Measurements from ENCODE around the gene NFIX.

The NFIX gene

DNA sequence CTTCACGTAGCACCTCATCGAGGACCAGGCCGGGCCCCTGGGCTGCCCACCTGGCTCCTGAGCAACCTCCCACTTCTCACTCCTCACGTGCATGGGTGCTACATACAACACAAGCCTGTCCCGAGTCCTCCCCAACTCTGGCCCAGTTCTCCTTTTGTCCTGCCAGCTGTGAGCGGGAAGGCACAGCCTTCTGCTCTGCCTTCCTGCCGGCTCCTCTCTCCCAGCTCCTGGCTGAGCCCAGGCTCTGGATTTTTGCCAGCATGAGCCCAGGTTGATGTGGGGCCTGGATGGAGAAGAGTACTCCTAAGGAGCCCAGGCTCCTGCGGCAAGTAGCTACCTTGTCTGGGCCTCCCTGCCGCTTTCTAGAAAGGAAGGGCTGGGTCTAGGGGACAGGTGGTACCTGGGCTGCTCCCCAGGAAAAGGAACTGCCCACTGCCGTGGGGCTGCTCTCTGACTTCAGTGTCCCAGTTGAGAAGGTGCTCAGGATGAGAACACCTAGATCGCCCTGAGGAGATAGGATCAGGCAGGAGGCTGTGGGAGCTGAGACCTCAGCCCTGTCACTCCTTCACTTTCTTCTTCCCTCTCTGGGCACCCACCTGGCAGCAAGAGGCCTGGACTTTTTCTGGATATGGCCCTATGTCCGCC, 83.7 kb downstream of the NFIX start:
- DNase-seq = no peak

DNA sequence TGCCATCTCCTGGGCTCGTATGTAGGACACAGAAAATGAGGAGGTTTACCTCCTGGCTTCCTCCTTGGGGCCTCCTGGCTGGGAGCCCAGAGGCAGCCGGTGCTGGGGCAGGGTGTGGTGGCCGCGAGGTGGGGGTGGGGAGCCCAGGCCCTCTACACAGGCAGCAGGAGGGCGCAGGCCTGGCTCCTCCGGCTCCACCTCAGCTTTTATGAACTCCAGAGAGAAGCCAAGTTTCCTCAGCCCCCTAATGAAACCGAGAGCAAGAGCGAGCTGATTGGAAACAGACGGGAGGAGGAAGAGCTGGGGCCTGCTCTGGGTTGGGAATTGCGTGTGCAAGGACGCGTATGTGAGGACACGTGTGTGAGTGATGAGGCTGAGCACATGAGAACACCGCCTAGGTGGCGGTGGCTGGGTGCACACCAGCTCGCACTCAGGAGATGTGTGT, 84.3 kb downstream of the NFIX start:
- DNase-seq = no peak

DNA sequence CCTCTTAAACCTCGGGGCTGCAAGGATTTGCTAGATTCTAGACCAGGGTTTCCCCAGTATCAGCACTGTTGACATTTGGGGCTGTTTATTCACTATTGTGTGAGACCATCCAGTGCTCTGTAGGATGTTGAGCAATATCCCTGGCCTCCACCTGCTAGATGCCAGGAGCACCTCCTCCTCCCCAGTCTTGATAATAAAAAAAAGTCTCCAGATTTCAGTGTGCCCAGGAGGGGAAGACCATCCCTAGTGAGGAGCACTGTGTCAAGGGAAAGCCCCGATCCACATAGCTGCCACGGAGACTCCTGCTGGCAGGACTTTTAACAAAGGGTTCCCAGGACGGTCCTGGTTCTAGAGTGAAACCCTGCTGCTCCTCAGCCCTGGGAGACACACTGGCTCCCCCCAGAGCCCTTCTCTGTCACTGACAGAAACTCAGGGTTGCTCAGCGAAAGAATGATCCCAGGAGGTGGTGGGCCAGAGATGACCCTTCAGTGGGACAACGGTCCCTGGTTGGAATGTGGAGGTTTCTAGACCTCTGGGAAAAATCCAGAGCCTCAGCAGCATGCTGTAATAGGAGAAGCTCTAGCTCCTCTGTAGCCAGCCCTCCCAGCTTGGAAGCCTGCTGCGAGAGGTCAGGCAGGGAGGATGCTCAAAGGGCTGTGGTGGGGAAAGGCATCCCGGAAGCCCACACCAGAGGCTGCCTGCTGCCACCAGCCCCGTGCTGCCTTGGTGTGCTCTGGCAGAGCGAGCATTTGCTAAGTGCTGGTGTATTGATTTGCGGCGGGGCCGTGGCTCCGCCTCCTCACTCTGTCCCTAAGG, 87.1 kb downstream of the NFIX start:
- DNase-seq = no peak

DNA sequence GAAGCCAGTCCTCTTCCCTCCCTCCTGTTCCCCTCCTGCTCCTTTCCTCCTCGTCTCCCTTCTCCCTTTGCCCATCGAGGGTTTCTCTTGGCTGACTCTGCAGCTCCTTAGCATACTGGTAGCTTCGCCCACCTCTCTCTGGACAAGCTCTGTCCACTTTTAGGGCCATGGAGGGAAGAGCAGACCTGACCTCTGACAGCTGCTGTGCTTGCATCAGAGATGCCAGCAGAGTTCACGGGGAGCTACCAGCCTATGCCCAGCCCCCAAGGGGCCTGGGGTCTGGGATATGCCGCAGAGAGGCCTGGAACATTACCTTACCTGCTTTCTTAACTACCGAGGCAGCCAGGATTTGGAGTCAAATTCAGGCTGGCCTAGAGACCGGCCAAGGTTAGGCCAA, 87.7 kb downstream of the NFIX start:
- no peak for DNase-seq

DNA sequence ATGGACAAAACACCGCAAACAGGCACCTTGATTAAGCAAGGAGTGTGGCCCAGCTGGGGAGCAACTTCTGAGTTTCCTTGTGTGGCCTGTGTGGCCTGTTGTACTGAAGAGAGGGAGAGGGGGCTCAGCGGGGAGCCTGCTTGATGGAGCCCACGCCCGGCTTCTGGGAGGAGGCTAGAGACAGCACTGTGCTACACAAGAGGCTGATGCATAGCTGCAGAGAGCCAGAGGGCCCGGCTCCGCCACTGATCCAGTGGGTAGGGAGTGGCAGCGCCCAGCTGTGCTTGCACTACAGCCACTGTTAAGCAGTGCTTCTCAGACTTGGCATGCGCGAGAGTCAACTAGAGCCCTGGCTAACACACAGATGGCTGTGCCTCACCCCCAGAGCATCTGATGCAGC, 88.4 kb downstream of the NFIX start:
- DNase-seq = no peak

DNA sequence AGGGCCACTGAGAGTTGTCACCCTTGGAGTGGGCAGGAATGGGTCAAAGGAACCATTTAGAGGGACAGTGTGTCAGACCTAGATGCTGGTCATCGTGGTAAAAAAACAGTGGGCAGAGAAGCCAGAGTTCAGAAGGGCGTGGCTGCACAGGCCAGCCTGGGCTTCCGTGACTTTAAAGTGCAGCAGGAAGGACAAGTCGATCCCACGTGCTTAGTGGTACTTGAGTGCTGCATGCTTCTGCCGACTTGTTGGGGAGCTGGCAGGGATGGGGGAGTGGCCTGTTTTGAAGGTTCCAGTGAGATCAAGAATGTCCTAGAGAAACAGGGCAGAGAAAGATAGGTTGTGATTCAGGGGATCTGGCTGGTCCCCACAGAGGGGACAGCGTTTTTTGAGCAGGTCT, 90.4 kb downstream of the NFIX start:
- no peak for DNase-seq

DNA sequence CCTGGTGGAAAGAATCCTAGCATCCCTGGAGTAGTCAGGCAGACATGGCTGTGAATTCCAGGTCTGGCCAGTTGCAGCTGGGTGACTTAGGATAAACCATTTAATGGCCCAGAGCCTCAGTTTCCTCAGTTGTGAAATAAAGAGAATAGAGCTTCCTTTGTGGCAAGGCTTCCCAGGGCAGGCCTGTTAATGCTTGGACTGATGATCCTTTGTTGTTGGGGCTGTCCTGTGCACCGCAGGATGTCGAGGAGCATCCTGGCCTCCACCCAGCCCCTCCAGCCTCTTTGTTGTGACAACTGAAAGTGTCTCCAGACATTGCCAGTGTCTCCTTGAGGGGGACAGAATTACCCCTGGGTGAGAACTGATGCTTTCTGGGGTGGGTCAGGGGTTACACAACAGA, 91.1 kb downstream of the NFIX start:
- no peak for DNase-seq

DNA sequence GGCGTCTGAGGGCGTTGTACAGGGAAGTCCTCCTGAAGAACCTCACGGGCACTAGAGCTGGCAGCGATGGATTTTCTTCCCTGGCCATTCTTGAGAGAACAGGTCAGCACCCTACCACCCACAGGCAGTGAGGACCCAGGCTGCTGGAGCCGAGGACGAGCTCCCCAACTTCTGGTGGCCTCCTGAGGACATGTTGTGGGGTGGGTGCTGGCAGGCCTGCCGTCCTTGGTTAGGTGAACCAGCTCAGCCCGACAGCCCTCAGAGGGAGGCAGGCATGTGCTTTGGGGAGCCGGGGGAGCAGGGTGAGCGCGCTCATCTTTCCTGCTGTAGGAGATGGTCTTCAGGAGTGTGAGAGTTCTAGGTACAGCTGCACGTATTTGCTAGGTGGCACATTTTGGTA, 92.0 kb downstream of the NFIX start:
- DNase-seq = no peak

DNA sequence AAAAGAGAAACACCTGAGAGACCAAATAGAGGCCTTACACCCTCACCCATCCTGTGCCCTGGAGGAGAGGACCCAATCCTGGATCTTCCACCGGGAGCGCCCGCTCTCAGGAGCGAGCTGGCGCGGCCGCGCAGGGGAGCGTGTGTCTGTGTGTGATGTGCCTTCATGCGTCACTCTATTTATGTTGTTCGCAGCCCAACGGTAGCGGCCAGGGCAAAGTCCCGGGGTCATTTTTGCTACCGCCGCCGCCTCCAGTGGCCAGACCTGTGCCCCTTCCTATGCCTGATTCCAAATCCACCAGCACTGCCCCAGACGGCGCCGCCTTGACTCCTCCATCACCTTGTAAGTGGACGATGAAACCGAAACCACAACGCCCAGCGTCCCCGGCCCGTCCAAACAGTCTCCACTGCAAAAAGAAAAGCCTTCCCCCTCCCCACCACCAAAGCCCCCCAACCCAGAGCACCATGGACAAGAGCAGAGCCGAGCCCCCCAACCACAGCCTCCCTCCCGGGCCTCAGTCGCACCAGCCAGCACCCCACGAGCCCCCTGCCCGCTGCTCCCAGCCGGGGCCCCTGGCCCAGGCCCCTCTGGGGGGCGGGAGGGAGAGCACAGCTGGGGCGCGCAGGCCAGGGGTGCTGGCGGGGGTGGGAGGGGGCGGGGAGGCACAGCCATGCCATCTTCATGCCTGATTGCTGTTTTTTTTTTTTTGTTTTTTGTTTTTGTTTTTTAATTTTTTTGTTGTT, 92.7 kb downstream of the NFIX start:
- DNase-seq = no peak

DNA sequence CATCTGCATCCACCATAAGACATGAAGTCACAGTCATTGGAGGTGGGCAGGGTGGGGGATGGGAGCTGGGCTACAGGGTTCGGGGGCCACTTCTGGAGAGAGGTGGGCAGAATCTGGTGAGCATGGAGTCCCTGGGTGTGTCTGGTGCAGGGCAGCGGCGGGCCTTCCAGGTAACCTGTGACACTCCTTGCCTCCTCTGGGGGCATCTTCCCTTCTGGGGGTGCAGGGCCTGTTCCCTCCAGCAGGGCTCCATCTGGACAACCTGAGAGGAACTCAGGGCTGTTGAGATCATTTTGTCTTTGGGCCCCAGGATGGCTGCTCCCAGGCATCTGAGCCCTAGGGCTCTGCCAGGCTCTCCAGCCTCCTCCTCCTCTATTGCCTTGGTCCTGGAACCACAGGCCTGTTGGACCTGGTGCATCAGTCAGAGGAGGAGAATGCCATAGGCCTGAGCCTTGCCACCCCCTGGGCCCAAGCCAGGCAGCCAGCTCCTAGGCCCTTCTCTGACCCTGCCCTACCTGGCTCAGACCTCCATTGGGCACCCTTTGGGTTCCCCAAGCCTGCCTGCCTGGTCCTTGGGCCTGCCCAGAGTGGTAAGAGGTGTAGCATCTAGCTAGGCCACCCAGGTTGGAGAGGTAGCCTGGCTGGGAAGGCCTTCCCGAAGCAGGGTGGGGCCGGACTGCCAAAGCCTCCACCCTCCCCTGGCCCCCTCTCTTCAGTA, 94.0 kb downstream of the NFIX start:
- no peak for DNase-seq

DNA sequence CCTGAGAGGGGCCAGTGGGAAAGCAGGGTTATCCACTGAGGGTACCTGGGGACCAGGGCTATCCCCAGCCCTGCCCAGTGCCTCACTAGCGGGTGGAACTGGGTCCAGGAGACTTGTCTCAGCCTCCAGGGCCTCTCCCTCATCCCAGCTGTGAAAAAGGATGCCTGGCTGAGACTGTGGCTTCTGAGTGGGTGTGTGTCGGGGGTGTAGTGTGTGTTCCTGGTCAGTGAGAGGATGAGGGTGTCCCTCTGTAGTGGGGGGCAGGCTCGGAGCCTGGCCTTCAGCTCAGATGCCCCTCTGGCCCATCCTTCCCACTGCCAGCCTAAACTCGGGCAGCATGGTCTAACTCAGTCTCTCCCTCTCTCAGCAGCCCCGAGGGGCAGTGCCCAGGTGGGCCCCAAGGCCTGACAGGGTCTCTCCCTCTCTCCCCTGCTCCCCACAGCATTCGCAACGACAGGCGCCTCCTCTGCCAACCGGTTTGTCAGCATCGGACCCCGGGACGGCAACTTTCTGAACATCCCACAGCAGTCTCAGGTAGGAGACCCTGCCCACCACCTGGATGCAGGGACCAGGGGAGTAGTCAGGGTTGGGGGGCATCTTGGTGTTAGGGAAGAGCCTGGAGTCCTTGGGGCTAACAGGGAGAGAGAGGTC, 94.7 kb downstream of the NFIX start:
- no peak for DNase-seq

DNA sequence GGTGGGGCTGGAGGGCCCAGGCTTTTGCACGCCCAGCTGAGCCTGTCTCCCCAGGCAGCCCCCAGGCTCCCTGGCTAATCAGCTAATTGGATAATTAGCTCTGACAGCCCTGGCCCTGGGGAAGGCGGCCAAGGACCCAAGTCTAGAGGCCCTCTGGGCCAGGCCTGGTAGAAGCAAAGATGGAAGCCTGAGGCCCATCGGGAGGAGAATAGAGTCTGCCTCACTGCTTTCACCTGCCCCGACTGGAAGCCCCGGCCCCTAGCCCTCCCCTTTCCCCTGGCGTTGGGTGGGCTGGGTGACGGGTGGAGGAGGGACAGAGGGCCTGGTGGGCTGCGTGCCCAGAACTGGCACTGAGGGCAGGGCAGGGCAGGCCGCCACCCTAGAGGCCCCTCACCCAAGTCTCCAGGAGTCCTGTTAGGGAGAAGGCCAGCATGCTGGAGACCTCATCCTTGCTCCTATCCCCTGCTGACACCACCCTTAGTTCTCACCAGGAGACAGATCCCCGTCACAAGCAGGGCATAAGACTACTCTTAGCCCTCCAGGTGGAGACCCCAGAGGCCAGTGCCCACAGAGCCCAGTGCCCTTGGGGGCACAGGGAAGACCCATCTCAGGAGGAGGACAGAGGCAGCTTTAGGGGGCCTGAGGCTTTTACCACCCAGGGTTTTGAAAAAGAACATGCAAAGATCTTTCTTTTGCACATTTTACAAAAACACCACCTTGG, 95.4 kb downstream of the NFIX start:
- no peak for DNase-seq

DNA sequence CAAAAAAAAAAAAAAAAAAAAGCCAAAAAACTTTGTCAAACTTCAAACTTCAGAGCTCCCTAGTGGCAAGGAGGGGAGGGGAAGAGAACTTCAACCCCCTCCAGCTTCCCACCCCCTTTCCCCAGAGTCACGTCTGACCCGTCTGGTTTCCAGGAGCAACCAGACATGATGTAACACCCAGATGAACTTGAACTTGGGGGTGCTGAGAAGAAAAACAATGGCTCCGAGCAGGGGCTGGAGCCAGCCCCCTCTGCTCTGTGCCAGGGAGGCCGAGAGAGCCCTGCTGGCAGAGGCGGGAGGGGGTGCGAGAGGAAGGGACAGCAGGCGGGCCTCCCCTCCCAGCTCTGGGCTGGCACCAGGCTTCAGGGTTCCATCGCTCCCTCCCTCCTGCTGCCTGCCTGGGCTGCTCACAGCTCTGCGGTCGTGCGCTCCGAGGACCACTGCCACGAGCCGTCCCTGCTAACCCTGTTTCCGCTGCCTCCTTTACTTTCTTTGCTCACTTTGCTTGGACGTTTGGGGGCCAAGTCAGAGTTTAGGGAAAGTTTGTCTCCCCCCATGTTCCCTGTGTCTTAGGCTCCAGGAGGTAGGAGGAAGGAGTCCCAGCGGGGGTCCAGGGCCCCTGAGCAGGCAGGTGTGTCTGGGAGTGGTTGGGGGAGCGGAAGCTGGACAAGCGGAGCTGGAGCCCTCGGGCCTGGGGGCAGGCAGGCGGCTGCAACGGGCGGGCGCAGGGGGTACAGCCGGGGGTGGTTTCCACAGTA, 96.3 kb downstream of the NFIX start:
- DNase-seq = no peak

DNA sequence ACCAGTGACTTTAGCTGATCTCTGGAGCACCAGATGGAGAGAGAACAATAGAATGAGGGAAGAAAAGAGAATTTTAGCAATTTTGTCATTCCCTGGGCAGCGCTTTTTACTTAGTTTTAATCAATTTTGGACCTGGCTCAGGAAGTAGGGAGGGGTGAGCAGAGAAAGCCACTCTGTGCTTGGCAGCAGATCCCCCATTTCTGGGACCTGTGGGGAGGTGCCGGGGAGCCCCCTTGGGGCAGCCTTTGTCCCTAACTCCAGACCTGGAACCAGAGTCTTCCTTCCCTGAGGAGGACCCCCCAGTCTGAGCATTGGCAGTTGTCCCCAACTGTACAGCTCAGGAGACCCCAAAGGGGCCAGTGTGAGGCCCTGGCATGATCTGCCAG, 96.9 kb downstream of the NFIX start:
- DNase-seq = no peak

DNA sequence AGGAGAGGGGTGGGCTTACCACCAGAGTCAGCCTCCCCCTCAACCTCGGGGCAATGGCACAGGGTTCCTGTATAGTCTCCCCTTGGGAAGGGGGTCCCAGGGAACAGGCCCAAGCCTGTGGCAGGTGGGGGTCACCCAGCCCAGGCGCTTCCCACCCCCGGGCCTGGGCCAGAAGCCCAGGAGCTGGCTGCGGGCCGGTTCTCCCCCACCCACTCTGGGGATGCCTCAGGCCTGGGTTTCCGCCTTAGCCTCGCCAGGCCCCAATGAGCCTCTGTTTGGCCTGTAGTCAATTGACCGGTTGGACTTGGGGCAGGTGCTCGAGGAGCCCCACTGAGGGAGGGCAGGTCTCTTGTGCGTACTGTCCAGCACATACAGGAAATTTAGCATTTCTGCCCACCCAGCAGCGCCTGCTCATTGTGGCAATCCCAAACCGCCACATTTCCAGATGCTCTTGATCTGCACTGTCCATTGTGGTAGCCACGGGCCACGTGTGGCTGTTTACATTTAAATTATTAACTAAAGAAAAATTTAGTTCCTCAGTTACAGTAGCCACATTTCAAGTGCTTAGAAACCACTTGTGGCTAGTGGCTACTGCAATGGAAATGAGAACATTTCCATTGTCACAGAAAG, 97.4 kb downstream of the NFIX start:
- DNase-seq = no peak

DNA sequence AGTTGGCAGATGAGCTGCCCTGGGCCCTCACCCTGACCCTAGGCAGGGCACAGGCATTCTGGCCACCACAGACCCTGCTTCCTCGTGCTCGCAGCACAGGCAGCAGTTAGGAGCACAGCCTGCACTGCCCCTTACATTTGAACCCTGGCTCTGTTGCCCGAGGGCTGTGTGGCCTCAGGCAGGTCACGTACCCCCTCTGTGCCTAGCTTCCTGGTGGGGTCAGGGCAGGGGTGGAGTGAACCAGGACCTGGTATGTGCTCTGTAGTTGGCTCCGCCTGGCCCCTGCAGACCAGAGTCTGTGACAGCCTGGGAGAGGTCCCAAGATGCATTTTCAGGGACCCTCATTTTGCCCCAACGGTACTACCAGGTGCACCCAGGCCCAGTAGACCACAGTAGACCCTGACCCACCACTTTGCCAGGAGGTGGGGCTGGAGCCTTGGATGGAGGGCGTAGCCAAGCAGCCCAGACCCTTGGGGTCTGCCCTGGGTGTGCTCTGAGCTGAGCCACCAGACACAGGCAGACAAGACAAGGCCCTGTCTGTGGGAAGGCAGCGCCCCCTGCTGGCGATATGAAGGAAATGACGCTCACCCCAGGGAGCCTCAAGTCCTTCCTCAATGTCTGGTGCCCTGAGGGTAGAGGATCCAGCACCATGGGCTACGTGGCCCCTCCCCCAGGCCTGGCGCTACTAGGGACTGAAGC, 98.3 kb downstream of the NFIX start:
- peak; percentile 63 for DNase-seq

DNA sequence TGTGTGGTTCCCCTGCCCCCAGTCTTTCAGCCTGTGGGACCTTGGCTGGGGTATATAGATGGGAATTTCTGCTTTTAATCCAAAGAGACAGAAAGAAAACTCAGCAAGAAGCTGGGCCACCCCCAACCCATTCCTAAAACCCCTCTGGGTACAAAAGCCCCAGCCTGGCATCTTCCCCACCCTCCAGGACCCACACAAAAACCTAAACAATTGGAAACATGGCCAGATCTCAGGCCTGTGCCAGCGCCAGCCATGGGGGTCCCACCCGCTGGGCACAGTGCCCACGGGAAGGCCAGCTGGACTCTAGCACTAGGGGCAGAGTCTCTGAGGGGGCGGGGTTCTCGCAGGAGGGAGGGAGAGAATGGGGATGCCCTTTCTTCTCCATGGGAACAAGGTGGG, 98.8 kb downstream of the NFIX start:
- DNase-seq = no peak

DNA sequence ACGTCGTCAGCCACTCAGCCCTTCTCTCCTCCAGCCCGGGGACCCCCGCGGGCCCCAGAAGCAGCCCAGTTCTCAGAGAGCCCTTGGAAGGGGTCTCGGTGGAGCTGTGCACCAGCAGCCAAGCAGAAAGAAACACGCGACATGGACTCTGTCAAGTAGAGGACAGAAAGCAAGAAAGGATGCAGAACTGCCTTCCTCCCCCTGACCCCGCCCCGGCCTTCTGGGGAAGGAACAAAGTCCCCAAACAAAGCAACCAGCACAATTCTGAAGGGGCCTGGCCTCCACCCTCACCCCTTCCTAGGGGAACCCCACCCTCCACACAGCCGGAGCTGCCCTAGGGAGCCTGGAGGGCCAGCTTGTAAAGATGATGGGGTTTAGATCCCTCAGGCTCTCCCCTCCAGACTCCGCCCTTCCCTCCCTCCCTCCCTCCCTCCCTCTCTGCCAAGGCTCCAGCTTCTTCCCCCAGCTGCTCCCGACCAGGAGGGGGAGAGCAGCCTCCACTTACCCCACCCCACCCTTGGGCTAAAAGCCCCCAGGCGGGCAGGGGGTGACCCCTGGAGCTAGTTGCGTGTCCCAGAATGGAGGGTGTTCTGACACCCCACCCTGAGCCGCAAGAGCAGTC, 99.6 kb downstream of the NFIX start:
- no peak for DNase-seq

DNA sequence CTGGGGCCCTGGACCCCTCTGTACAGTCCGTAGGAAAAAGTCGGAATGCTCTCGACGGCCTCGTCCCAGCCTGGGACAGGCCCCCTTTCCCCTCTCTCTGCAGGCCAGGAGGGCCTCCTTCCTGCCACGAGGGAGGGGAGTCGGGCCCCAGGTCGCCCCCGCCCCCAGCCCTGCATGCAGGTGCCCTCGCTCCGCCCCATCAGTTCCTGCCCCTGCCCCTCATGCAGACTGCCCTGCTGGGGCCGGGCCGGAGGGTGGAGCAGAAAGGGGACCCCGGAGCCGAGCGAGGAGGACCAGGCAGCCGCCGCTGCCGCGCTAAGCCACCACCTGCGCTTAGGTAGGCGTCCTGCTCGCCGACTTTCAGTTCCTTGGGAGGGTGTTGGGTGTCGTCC, 100.1 kb downstream of the NFIX start:
- DNase-seq = no peak

All from activated effector memory CD4-positive, alpha-beta T cell treated with Interleukin-2 at 50 U/mL for 16 hours (primary cell).